Measurements from ENCODE around the gene MAN2A1.
"Not testable (repeated sequence)": the region's sequence is repeated elsewhere in the genome, so short reads cannot be mapped to it uniquely, and the experiment has no call there.

MAN2A1 gene

GRCh38 chr5:109759306-109759705 lies 69.6 kb downstream of the MAN2A1 start:
- DNase-seq: no peak

- DNase-seq: not testable (repeated sequence)
These were observed 70.4 kb downstream of the MAN2A1 start for GRCh38 chr5:109760130-109760529.

- DNase-seq: no peak
These were observed 73.1 kb downstream of the MAN2A1 start for GRCh38 chr5:109762821-109763220.

GRCh38 chr5:109767184-109767995 lies 77.7 kb downstream of the MAN2A1 start:
- DNase-seq: no peak

- no peak for DNase-seq
These were observed 78.3 kb downstream of the MAN2A1 start for GRCh38 chr5:109767997-109768396.

GRCh38 chr5:109769597-109770291 lies 80.0 kb downstream of the MAN2A1 start:
- DNase-seq: no peak

- DNase-seq: no peak
These were observed 85.4 kb downstream of the MAN2A1 start for GRCh38 chr5:109775130-109775529.

GRCh38 chr5:109779036-109779735 lies 89.5 kb downstream of the MAN2A1 start:
- DNase-seq: peak; percentile 23

GRCh38 chr5:109784687-109785086 lies 95.0 kb downstream of the MAN2A1 start:
- DNase-seq: peak; percentile 5

GRCh38 chr5:109786206-109786855 lies 96.6 kb downstream of the MAN2A1 start:
- DNase-seq: no peak

GRCh38 chr5:109788596-109788995 lies 98.9 kb downstream of the MAN2A1 start:
- no peak for DNase-seq

GRCh38 chr5:109792613-109793012 lies 102.9 kb downstream of the MAN2A1 start:
- no peak for DNase-seq

- DNase-seq: no peak
These were observed 114.1 kb downstream of the MAN2A1 start for GRCh38 chr5:109803854-109804253.

GRCh38 chr5:109805472-109805871 lies 115.7 kb downstream of the MAN2A1 start:
- DNase-seq: peak; percentile 4

- DNase-seq: no peak
These were observed 116.2 kb downstream of the MAN2A1 start for GRCh38 chr5:109805883-109806282.

GRCh38 chr5:109812698-109813097 lies 123.0 kb downstream of the MAN2A1 start:
- no peak for DNase-seq

- DNase-seq: no peak
These were observed 127.0 kb downstream of the MAN2A1 start for GRCh38 chr5:109816732-109817131.

- DNase-seq: no peak
These were observed 130.2 kb downstream of the MAN2A1 start for GRCh38 chr5:109819878-109820277.

GRCh38 chr5:109823597-109823996 lies 133.9 kb downstream of the MAN2A1 start:
- peak; percentile 31 for DNase-seq

- DNase-seq: no peak
These were observed 135.7 kb downstream of the MAN2A1 start for GRCh38 chr5:109825450-109825849.

GRCh38 chr5:109826426-109826825 lies 136.7 kb downstream of the MAN2A1 start:
- peak; percentile 33 for DNase-seq

- no peak for DNase-seq
These were observed 139.6 kb downstream of the MAN2A1 start for GRCh38 chr5:109829331-109829730.

GRCh38 chr5:109830955-109831502 lies 141.3 kb downstream of the MAN2A1 start:
- DNase-seq: no peak

Data from fibroblast of upper back skin (primary cell).